ENCODE measurements around the gene PHACTR4.
A peak's percentile ranks its signal among the peaks of the same experiment; 100 is the strongest.

PHACTR4 gene

DNA sequence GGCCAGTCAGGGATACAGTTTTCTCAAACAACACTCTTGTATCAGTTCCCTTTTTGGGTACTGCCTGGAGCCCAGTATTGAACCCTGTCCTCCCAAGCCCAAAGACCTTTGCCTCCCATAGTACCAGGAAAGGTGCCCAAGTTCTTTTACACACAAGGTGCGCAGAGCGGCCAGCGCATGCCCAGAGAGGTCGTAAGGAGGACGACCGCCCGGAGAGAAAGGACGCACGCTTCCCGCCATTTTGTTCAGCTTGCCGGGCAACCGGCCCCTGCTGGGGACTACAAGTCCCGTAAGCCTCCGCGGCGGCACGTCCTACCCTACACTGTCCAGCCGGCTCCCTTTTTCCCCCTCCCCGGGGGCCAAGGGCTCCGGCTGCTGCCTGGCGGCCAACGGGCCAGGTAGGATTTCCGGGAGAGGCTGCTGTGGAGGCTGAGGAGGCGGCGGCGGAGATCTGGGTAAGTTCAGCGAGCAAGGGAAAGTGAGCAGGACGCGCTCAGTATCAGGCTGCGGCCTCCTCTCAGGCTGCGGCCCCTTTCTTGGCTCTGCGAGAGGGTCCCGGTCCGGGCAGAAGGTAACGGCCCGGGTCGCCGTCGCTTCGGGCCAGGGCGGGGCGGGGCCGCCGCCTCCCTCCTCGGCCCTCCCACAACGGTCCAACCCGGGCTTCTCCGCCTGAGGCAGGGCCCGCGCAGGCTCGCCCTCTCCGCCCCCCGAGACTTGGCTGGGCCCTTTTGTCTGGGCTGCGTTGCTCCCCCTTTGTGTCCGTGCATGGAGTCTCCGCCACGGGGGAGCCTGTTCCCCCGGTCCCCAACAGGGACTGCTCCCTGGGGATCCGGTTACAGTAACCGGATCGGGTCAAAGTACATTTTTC, at the start of gene PHACTR4:
TSS of gene PHACTR4 (plus strand) at position 370 of the 868 bp plus-strand sequence. CDS start 37,708 bp downstream, outside the sequence.
- ChIA-PET CTCF (interaction anchor here (0.6 to 2.7 kb wide), 6 partner anchors 10 to 262 kb away, joined by 3 to 31 read pairs (median 7); no protein-coding TSS in a partner anchor), POLR2A (interaction anchor here (0.8 to 2.0 kb wide), 11 partner anchors 10 to 539 kb away, joined by 3 to 9 read pairs (median 4); partner anchors contain the start of genes ATP5IF1, MED18, PPP1R8 and RCC1)
- Histone ChIP-seq H3K36me3 (ENCODE audit: control insufficient read depth in 2 of 2, insufficient read depth in 1 of 2, low read length in 2 of 2) (peaks cover 0 to 2% of the 10 kb centered on the region in 2 experiments; a peak in 1 of 3 replicates), H3K4me1 (ENCODE audit: control insufficient read depth, insufficient read depth, low read length) (peaks cover 15% of the 10 kb centered on the region), H3K27ac (ENCODE audit: extremely low read depth, low read depth, low read length) (peak within 1 kb of the TSS; percentile 87), H3K4me3 (ENCODE audit: low read depth, low read length) (peak within 1 kb of the TSS; percentile 90), H3K9me3 (ENCODE audit: control insufficient read depth, insufficient read depth, low read depth, low read length) (no peaks in the 10 kb centered on the region)
- TF ChIP-seq, protein P1, sequence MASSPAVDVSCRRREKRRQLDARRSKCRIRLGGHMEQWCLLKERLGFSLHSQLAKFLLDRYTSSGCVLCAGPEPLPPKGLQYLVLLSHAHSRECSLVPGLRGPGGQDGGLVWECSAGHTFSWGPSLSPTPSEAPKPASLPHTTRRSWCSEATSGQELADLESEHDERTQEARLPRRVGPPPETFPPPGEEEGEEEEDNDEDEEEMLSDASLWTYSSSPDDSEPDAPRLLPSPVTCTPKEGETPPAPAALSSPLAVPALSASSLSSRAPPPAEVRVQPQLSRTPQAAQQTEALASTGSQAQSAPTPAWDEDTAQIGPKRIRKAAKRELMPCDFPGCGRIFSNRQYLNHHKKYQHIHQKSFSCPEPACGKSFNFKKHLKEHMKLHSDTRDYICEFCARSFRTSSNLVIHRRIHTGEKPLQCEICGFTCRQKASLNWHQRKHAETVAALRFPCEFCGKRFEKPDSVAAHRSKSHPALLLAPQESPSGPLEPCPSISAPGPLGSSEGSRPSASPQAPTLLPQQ (tag by site-specific recombination; IDR thresholded peaks at IDR 0.05), result peak; percentile 78
- TF ChIP-seq ZNF169 (tag by site-specific recombination; IDR thresholded peaks at IDR 0.05), result no peak
- no peak for TF ChIP-seq ZNF768 (tag by site-specific recombination; IDR thresholded peaks at IDR 0.05)
- TF ChIP-seq HOXC10 (CRISPR knock-in tag; IDR thresholded peaks at IDR 0.05), result peak; percentile 94; the same call in 1 of the 2 replicates
- no peak for TF ChIP-seq ZNF16 (tag by site-specific recombination; IDR thresholded peaks at IDR 0.05; ENCODE audit: low read depth)
- no peak for TF ChIP-seq ZNF548 (tag by site-specific recombination; IDR thresholded peaks at IDR 0.05)
- TF ChIP-seq, protein P2, sequence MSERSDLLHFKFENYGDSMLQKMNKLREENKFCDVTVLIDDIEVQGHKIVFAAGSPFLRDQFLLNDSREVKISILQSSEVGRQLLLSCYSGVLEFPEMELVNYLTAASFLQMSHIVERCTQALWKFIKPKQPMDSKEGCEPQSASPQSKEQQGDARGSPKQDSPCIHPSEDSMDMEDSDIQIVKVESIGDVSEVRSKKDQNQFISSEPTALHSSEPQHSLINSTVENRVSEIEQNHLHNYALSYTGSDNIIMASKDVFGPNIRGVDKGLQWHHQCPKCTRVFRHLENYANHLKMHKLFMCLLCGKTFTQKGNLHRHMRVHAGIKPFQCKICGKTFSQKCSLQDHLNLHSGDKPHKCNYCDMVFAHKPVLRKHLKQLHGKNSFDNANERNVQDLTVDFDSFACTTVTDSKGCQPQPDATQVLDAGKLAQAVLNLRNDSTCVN (tag by site-specific recombination; optimal IDR thresholded peaks at IDR 0.05), result peak; percentile 62
- TF ChIP-seq, protein P3, sequence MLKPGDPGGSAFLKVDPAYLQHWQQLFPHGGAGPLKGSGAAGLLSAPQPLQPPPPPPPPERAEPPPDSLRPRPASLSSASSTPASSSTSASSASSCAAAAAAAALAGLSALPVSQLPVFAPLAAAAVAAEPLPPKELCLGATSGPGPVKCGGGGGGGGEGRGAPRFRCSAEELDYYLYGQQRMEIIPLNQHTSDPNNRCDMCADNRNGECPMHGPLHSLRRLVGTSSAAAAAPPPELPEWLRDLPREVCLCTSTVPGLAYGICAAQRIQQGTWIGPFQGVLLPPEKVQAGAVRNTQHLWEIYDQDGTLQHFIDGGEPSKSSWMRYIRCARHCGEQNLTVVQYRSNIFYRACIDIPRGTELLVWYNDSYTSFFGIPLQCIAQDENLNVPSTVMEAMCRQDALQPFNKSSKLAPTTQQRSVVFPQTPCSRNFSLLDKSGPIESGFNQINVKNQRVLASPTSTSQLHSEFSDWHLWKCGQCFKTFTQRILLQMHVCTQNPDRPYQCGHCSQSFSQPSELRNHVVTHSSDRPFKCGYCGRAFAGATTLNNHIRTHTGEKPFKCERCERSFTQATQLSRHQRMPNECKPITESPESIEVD (tag by site-specific recombination; IDR thresholded peaks at IDR 0.05), result no peak; the same call in 1 of the 2 replicates
- TF ChIP-seq ZNF394 (tag by site-specific recombination; IDR thresholded peaks at IDR 0.05; ENCODE audit: borderline replicate concordance), result peak; percentile 12; the same call in 1 of the 2 replicates
- TF ChIP-seq ZNF10 (tag by site-specific recombination; IDR thresholded peaks at IDR 0.05), result no peak; the same call in 1 of the 2 replicates
- TF ChIP-seq, protein P4, sequence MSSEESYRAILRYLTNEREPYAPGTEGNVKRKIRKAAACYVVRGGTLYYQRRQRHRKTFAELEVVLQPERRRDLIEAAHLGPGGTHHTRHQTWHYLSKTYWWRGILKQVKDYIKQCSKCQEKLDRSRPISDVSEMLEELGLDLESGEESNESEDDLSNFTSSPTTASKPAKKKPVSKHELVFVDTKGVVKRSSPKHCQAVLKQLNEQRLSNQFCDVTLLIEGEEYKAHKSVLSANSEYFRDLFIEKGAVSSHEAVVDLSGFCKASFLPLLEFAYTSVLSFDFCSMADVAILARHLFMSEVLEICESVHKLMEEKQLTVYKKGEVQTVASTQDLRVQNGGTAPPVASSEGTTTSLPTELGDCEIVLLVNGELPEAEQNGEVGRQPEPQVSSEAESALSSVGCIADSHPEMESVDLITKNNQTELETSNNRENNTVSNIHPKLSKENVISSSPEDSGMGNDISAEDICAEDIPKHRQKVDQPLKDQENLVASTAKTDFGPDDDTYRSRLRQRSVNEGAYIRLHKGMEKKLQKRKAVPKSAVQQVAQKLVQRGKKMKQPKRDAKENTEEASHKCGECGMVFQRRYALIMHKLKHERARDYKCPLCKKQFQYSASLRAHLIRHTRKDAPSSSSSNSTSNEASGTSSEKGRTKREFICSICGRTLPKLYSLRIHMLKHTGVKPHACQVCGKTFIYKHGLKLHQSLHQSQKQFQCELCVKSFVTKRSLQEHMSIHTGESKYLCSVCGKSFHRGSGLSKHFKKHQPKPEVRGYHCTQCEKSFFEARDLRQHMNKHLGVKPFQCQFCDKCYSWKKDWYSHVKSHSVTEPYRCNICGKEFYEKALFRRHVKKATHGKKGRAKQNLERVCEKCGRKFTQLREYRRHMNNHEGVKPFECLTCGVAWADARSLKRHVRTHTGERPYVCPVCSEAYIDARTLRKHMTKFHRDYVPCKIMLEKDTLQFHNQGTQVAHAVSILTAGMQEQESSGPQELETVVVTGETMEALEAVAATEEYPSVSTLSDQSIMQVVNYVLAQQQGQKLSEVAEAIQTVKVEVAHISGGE (tag by site-specific recombination; conservative IDR thresholded peaks at IDR 0.05; ENCODE audit: low read depth), result peak; percentile 94
- TF ChIP-seq ZNF221 (tag by site-specific recombination; IDR thresholded peaks at IDR 0.05; ENCODE audit: borderline replicate concordance), result no peak
- TF ChIP-seq, protein P5, sequence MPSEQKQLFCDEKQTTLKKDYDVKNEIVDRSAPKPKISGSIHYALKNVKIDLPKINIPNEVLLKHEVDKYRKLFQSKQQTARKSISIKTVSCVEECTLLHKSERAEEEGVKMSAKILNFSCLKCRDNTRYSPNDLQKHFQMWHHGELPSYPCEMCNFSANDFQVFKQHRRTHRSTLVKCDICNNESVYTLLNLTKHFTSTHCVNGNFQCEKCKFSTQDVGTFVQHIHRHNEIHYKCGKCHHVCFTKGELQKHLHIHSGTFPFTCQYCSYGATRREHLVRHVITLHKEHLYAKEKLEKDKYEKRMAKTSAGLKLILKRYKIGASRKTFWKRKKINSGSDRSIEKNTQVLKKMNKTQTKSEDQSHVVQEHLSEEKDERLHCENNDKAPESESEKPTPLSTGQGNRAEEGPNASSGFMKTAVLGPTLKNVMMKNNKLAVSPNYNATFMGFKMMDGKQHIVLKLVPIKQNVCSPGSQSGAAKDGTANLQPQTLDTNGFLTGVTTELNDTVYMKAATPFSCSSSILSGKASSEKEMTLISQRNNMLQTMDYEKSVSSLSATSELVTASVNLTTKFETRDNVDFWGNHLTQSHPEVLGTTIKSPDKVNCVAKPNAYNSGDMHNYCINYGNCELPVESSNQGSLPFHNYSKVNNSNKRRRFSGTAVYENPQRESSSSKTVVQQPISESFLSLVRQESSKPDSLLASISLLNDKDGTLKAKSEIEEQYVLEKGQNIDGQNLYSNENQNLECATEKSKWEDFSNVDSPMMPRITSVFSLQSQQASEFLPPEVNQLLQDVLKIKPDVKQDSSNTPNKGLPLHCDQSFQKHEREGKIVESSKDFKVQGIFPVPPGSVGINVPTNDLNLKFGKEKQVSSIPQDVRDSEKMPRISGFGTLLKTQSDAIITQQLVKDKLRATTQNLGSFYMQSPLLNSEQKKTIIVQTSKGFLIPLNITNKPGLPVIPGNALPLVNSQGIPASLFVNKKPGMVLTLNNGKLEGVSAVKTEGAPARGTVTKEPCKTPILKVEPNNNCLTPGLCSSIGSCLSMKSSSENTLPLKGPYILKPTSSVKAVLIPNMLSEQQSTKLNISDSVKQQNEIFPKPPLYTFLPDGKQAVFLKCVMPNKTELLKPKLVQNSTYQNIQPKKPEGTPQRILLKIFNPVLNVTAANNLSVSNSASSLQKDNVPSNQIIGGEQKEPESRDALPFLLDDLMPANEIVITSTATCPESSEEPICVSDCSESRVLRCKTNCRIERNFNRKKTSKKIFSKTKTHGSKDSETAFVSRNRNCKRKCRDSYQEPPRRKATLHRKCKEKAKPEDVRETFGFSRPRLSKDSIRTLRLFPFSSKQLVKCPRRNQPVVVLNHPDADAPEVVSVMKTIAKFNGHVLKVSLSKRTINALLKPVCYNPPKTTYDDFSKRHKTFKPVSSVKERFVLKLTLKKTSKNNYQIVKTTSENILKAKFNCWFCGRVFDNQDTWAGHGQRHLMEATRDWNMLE (tag by site-specific recombination; conservative IDR thresholded peaks at IDR 0.05; ENCODE audit: low read depth), result no peak
- no peak for TF ChIP-seq HOXD13 (CRISPR knock-in tag; IDR thresholded peaks at IDR 0.05; ENCODE audit: borderline replicate concordance)
- peak; percentile 61 for TF ChIP-seq ZNF629 (tag by site-specific recombination; IDR thresholded peaks at IDR 0.05)
- no peak for TF ChIP-seq ZNF132 (tag by site-specific recombination; IDR thresholded peaks at IDR 0.05; ENCODE audit: borderline replicate concordance)
- TF ChIP-seq ZIC2 (tag by site-specific recombination; IDR thresholded peaks at IDR 0.05), result peak; percentile 93
- peak; percentile 84 for TF ChIP-seq SP7 (tag by site-specific recombination; IDR thresholded peaks at IDR 0.05)
- TF ChIP-seq ZNF670 (tag by site-specific recombination; IDR thresholded peaks at IDR 0.05; ENCODE audit: low read depth), result no peak
- no peak for TF ChIP-seq ZNF624 (tag by site-specific recombination; IDR thresholded peaks at IDR 0.05)
- peak; percentile 26; the same call in 1 of the 2 replicates for TF ChIP-seq ZNF660 (tag by site-specific recombination; IDR thresholded peaks at IDR 0.05)

All from HEK293 (cell line).